HepG2 (cell line): ENCODE measurements around the gene IL16. TPM values are rescaled to one million over a fixed set of nuclear protein-coding genes. Genes with fewer than 3 reads are reported as not detected.

ENCODE experiments used
- ATAC-seq: fragments of 200-7000 bp; cut with Tn5 transposase; 3 replicates; pipeline ENCODE4 v1.9.1; 2020; ENCODE audit warnings: mild to moderate bottlenecking, moderate library complexity
- BruUV-seq: library from RNA; stranded (reverse); fragments of 400-500 nt; replicated peaks from 2 replicates; lab custom pipeline; 2021; lab: Mats Ljungman, UMichigan
- CTCF ChIA-PET: fragments of 300-600 bp; formaldehyde crosslinking; extraction: SDS; loops from one replicate; lab custom pipeline; 2021; ENCODE audit warnings: low total read pairs, inconsistent platforms, low intra/inter-chr PET ratio; lab: Yijun Ruan, JAX
- POLR2A ChIA-PET: fragments of 350-600 bp; sonication (Branson Sonifier 250); formaldehyde crosslinking; loops from one replicate; lab custom pipeline; 2020; ENCODE audit warnings: antibody characterized with exemption, inconsistent platforms; lab: Yijun Ruan, JAX
- DNase-seq: peaks from one replicate; pipeline ENCODE4 v3.0.0-alpha.2; 2015; ENCODE audit warnings: low spot score
- FAIRE-seq: peaks from 3 replicates; lab custom pipeline; 2011; peaks lifted over from hg19 to GRCh38; lab: Jason Lieb, UNC
- H2AFZ ChIP-seq: one replicate; pipeline ENCODE4 v1.6.1; 2011; ENCODE audit warnings: low read length, inconsistent platforms
- H3K27ac ChIP-seq: fragments of 300-600 bp; 3 replicates; pipeline ENCODE4 v1.8.0; 2011; ENCODE audit warnings: mixed run types, mild to moderate bottlenecking, mixed read lengths, low read length, inconsistent platforms; ENCODE audit not compliant: insufficient read depth; ENCODE audit errors: extremely low read length
- H3K27me3 ChIP-seq, 2 experiments: fragments of 200-600 bp in 1 of 2; 2 replicates in 1 of 2; 3 replicates in 1 of 2; pipeline versions ENCODE4 v1.6.0 to v1.8.0; 2011; ENCODE audit warnings: low read length in 2 of 2, mild to moderate bottlenecking in 2 of 2, moderate library complexity in 2 of 2, inconsistent platforms in 1 of 2; ENCODE audit not compliant: insufficient read depth in 2 of 2, control insufficient read depth in 1 of 2
- H3K36me3 ChIP-seq, 2 experiments: fragments of 200-600 bp in 1 of 2; replicated peaks in 1 of 2; 2 replicates in 1 of 2; 3 replicates in 1 of 2; pipeline versions ENCODE4 v1.5.1 to v1.8.0; 2011; ENCODE audit warnings: low read length in 2 of 2, inconsistent platforms in 1 of 2; ENCODE audit not compliant: insufficient read depth in 2 of 2, control insufficient read depth in 1 of 2
- H3K4me1 ChIP-seq: 2 replicates; pipeline ENCODE4 v1.5.1; 2012; ENCODE audit warnings: low read length, inconsistent platforms; ENCODE audit not compliant: insufficient read depth
- H3K4me2 ChIP-seq: 2 replicates; pipeline ENCODE4 v1.6.0; 2011; ENCODE audit warnings: low read depth, low read length, inconsistent platforms
- H3K4me3 ChIP-seq, 3 experiments: fragments of 200-600 bp in 1 of 3; sonication (generic), shearing (Covaris generic) in 1 of 3; replicated peaks in 1 of 3; 2 replicates each; pipeline ENCODE4 v1.5.1; 2011 to 2016; ENCODE audit warnings: low read length in 3 of 3, inconsistent platforms in 2 of 3, low read depth in 2 of 3, mild to moderate bottlenecking in 2 of 3, control low read depth in 1 of 3, mixed read lengths in 1 of 3; ENCODE audit not compliant: insufficient read depth in 1 of 3
- H3K79me2 ChIP-seq: one replicate; pipeline ENCODE4 v1.6.1; 2011; ENCODE audit warnings: low read length, inconsistent platforms; ENCODE audit not compliant: insufficient read depth
- H3K9ac ChIP-seq: 2 replicates; pipeline ENCODE4 v1.6.0; 2011; ENCODE audit warnings: mild to moderate bottlenecking, low read depth, low read length, inconsistent platforms; ENCODE audit not compliant: insufficient read depth
- H3K9me3 ChIP-seq: 2 replicates; pipeline ENCODE4 v1.5.1; 2012; ENCODE audit warnings: mild to moderate bottlenecking, low read length
- H4K20me1 ChIP-seq: 2 replicates; pipeline ENCODE4 v1.6.0; 2011; ENCODE audit warnings: inconsistent platforms, mild to moderate bottlenecking, low read length, moderate library complexity; ENCODE audit not compliant: insufficient read depth
- JUND ChIP-seq: sonication (generic); formaldehyde crosslinking; IDR thresholded peaks from 2 replicates; pipeline ENCODE4 v1.8.0; 2022; ENCODE audit warnings: mild to moderate bottlenecking, missing genetic modification reagents
- KAT7 ChIP-seq: IDR thresholded peaks from 2 replicates; pipeline ENCODE4 v1.6.1; 2018; ENCODE audit warnings: borderline replicate concordance, missing compliant biosample characterization
- MIER3 ChIP-seq: IDR thresholded peaks from 2 replicates; pipeline ENCODE4 v1.6.1; 2016; ENCODE audit warnings: missing compliant biosample characterization, borderline replicate concordance
- PRPF4 ChIP-seq: fragments of 200-400 bp; formaldehyde crosslinking; IDR thresholded peaks from 2 replicates; pipeline ENCODE4 v1.6.1; 2016; ENCODE audit warnings: low read length, low read depth; ENCODE audit not compliant: poor library complexity, severe bottlenecking
- RARG ChIP-seq: sonication (generic); formaldehyde crosslinking; IDR thresholded peaks from 2 replicates; pipeline ENCODE4 v1.4.0; 2020; ENCODE audit warnings: low read depth, mild to moderate bottlenecking, missing genetic modification reagents
- SAP130 ChIP-seq: IDR thresholded peaks from 2 replicates; pipeline ENCODE4 v1.6.1; 2016; ENCODE audit warnings: low read depth
- TOE1 ChIP-seq: sonication (generic); formaldehyde crosslinking; IDR thresholded peaks from 2 replicates; pipeline ENCODE4 v1.4.0; 2020; ENCODE audit warnings: mild to moderate bottlenecking, missing genetic modification reagents
- ZNF274 ChIP-seq: sonication (generic); formaldehyde crosslinking; IDR thresholded peaks from 2 replicates; pipeline ENCODE4 v1.5.1; 2020; ENCODE audit warnings: mild to moderate bottlenecking, missing genetic modification reagents
- ZNF513 ChIP-seq: sonication (generic); formaldehyde crosslinking; conservative IDR thresholded peaks from 2 replicates; pipeline ENCODE4 v1.5.0; 2020; ENCODE audit warnings: missing genetic modification reagents
- ZNF83 ChIP-seq: sonication (generic); formaldehyde crosslinking; IDR thresholded peaks from 2 replicates; pipeline ENCODE4 v1.4.0; 2020; ENCODE audit warnings: missing genetic modification reagents, mild to moderate bottlenecking, borderline replicate concordance
- WGBS: methylation state at CpG from one replicate; pipeline ENCODE4 v1.1.6; 2017; ENCODE audit warnings: low lambda C conversion rate; 5-methylcytosine and 5-hydroxymethylcytosine counted together
- in situ Hi-C: cut with HindIII; loops from 2 replicates; pipeline ENCODE4 v1.10.0; 2017; ENCODE audit warnings: low pct_unique_long_range_greater_than_20kb; ENCODE audit not compliant: extremely low pct_ligation_motif_present
- intact Hi-C: fragments of 100-400 bp; cut with micrococcal nuclease; formaldehyde crosslinking; loops from one replicate; pipeline ENCODE4 v1.10.0; 2022; ENCODE audit not compliant: unreplicated experiment
- polyA plus RNA-seq, 8 experiments: library from polyadenylated mRNA; depleted of rRNA in 3 of 8; stranded (reverse) in 7 of 8; unstranded in 1 of 8; fragments of >200 nt; fragmentation: Illumina TruSeq in 4 of 8; extraction: Trizol in 4 of 8; gene quantifications; 2 replicates each; pipeline versions ENCODE4 v1.2.1 to v1.2.3, GENCODE V29; 2011 to 2016; ENCODE audit warnings: low read depth in 4 of 8, missing spikeins in 1 of 8, mixed read lengths in 1 of 8; ENCODE audit not compliant: insufficient read depth in 1 of 8
- total RNA-seq, 5 experiments: library from RNA; depleted of rRNA; stranded (reverse); fragments of >200 nt; fragmentation: Illumina TruSeq; extraction: Trizol; gene quantifications; 2 replicates each; pipeline ENCODE4 v1.2.3, GENCODE V29; 2016; ENCODE audit warnings: low read depth in 1 of 5

Gene IL16
- total and polyA plus RNA-seq, 2 of the 13 experiments (the other 11 are each of a cell fraction or from before 2014, with no cell fraction given), result 0.03 TPM; not detected in 1

DNA sequence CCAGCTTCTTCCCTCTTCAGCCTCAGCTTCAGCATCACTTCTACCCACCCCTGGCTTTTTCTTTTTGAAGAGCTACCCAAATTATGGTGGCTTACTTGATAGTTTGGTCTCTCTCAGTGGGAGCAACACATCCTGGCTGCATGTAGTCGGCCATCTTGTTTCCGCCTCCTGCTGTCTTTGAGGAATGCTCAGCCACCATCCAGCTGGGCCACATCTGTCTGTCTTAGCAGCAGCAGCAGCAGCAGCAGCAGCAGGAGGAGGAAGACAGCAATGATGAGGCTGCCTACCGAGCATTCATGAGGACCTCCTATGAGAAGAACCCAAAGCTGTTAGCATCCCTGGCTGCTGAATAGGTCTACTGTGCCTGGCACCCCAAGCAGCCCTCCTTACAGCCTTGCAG is 19.7 kb downstream of the IL16 start:
- Histone ChIP-seq H3K4me1 (no peaks in the 10 kb centered on the region), H2AFZ (no peak overlapping the region), H3K79me2 (no peaks in the 10 kb centered on the region), H3K9ac (no peak overlapping the region), H3K36me3 (no peaks in the 10 kb centered on the region), H4K20me1 (no peaks in the 10 kb centered on the region), H3K4me3 (no peak overlapping the region), H3K27me3 (no peaks in the 10 kb centered on the region), H3K9me3 (peaks cover 9% of the 10 kb centered on the region), H3K27ac (no peak overlapping the region), H3K4me2 (no peak overlapping the region)
- ChIA-PET CTCF (no interaction called here), POLR2A (no interaction called here)
- ATAC-seq (no peak), DNase-seq (no peak), FAIRE-seq (no peak)
- in situ Hi-C loops (no loop called here), intact Hi-C loops (no loop called here)
- 0% methylated on average over 2 of the region's 3 CpGs for WGBS
- no peak for TF ChIP-seq KAT7 (CRISPR knock-in tag)
- no peak for TF ChIP-seq PRPF4
- TF ChIP-seq RARG (CRISPR knock-in tag), result no peak
- TF ChIP-seq JUND (CRISPR knock-in tag), result no peak
- TF ChIP-seq ZNF513 (CRISPR knock-in tag), result no peak
- TF ChIP-seq TOE1, result no peak
- no peak for TF ChIP-seq MIER3 (CRISPR knock-in tag)
- TF ChIP-seq ZNF83 (CRISPR knock-in tag), result no peak
- no peak for TF ChIP-seq ZNF274 (CRISPR knock-in tag)
- TF ChIP-seq SAP130 (CRISPR knock-in tag), result no peak
- no TSS peak for BruUV-seq
